ENCODE measurements around the gene ASB16. TPM values are rescaled to one million over a fixed set of nuclear protein-coding genes. Genes with fewer than 3 reads are reported as not detected.
"Not testable (repeated sequence)": the region's sequence is repeated elsewhere in the genome, so short reads cannot be mapped to it uniquely, and the experiment has no call there.

ASB16 gene
- total RNA-seq, 1 donor: 0.27 TPM

DNA sequence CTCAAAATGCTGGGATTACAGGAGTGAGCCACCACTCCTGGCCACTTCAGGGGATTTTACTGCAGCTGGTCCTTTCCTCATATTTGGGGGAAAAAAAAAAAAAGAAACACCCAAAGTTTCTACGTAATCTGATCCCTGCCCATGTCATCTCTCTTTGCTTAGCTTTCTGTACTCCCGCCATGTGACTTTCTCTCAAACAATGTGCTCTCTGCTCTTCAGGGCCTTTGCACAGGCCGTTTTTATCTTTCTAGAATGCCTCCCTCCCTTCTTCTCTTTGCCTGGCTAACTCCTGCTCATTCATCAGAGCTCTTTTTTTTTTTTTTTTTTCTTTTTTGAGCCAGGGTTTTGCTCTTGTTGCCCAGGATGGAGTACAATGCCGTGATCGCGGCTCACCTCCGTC is 42.1 kb upstream of the ASB16 start:
- no peak for DNase-seq (ENCODE audit: low read depth)
- no peak overlapping the region for H3K4me3 ChIP-seq (ENCODE audit: low read depth, low read length)
- TF ChIP-seq, protein P1, sequence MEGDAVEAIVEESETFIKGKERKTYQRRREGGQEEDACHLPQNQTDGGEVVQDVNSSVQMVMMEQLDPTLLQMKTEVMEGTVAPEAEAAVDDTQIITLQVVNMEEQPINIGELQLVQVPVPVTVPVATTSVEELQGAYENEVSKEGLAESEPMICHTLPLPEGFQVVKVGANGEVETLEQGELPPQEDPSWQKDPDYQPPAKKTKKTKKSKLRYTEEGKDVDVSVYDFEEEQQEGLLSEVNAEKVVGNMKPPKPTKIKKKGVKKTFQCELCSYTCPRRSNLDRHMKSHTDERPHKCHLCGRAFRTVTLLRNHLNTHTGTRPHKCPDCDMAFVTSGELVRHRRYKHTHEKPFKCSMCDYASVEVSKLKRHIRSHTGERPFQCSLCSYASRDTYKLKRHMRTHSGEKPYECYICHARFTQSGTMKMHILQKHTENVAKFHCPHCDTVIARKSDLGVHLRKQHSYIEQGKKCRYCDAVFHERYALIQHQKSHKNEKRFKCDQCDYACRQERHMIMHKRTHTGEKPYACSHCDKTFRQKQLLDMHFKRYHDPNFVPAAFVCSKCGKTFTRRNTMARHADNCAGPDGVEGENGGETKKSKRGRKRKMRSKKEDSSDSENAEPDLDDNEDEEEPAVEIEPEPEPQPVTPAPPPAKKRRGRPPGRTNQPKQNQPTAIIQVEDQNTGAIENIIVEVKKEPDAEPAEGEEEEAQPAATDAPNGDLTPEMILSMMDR (IDR thresholded peaks at IDR 0.05; ENCODE audit: insufficient read depth, low read length): no peak

DNA sequence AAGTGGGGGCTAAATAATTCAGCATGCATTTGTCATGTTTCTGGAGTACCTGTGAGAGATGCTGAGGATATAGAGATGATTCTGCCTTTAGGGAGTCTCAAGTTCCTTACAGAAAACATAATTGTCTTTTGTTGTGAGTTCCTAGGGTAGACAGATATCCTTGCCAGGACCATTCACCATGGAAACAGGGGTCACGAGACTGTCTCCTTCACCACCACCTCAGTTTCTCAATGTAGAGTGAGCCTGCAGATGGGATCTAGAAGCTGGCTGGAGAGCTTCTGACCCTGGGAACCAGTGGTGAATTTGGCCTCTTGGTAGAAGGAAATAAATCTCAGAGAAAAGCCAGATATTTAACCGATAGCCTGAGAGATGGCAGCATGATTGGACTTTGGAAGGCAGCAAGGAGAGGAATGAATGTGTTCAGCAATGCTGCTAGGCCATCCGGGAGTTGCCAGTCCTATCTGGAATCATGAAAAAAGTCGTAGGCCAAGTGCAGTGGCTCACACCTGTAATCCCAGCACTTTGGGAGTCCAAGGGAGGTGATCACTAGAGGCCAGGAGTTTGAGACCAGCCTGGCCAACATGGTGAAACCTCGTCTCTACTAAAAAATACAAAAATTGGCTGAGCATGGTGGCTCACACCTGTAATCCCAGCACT is 39.7 kb upstream of the ASB16 start:
- DNase-seq (ENCODE audit: low read depth): no peak
- TF ChIP-seq, protein P1 (IDR thresholded peaks at IDR 0.05; ENCODE audit: insufficient read depth, low read length): no peak
- H3K4me3 ChIP-seq (ENCODE audit: low read depth, low read length): no peak overlapping the region

DNA sequence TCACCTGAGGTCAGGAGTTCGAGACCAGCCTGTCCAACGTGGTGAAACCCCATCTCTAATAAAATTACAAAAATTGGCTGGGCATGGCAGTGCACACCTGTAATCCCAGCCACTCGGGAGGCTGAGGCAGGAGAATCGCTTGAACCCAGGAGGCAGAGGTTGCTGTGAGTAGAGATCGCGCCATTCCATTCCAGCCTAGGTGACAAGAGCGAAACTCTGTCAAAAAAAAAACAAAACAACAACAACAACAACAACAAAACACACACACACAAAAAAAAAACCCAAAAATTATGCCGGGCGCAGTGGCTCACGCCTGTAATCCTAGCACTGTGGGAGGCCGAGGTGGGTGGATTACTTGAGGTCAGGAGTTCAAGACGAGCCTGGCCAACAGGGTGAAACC is 39.1 kb upstream of the ASB16 start:
- DNase-seq (ENCODE audit: low read depth); H3K4me3 ChIP-seq (ENCODE audit: low read depth, low read length): not testable (repeated sequence)

DNA sequence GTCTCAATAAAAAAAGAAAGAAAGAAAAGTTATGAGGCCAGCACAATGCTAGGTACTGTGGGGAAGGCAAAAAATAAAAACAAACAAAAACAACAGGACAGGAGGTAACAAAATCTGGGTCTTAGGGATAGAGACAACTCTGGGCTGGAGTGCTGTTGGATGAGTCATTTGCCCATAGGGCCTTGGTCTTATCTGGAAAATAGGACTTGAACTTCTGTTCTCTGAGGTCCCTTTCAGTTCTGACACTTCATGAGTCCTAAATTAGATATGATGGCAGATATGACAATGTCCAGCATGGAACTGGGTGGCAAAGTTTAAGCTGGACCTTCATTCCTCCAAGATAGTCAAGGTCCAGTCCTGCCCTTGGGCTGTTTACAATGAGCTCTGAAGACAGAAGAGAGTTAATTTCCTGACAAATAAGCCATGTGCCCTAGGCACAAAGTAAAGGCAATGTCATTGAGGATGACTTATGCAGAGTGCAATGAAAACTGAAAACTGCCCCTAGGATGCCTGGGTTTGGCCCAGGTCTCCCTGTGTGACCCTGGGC is 38.2 kb upstream of the ASB16 start:
- DNase-seq (ENCODE audit: low read depth): no peak
- TF ChIP-seq, protein P1 (IDR thresholded peaks at IDR 0.05; ENCODE audit: insufficient read depth, low read length): no peak
- no peak overlapping the region for H3K4me3 ChIP-seq (ENCODE audit: low read depth, low read length)

DNA sequence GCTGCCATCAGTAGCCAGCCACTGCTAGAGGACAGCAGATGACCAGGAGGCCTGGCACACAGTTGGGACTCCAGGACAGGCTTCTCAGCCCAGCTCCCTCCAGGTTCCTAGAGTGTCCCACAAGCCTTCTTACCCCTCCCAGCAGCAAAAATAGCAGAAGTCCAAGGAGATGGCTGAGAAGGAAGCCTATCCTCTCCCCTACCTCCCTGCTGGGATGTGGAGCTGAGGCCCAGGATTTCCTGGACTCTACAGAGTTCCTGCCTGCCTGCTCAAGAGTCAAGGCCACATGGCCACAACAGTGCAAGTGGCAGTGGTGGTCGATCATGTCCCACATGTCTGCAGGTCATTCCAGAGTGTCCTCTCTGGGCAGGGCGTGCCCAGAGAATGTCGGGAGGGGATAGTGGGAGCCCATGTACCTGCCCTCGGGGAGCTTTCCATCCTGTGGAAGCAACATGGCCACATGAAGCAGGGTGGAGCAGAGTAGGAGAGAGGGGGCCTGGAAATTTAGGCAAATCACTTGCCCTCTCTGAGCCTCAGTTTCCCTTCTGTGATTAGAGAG is 36.5 kb upstream of the ASB16 start:
- no peak for DNase-seq (ENCODE audit: low read depth)
- H3K4me3 ChIP-seq (ENCODE audit: low read depth, low read length): no peak overlapping the region
- TF ChIP-seq, protein P1 (IDR thresholded peaks at IDR 0.05; ENCODE audit: insufficient read depth, low read length): no peak

DNA sequence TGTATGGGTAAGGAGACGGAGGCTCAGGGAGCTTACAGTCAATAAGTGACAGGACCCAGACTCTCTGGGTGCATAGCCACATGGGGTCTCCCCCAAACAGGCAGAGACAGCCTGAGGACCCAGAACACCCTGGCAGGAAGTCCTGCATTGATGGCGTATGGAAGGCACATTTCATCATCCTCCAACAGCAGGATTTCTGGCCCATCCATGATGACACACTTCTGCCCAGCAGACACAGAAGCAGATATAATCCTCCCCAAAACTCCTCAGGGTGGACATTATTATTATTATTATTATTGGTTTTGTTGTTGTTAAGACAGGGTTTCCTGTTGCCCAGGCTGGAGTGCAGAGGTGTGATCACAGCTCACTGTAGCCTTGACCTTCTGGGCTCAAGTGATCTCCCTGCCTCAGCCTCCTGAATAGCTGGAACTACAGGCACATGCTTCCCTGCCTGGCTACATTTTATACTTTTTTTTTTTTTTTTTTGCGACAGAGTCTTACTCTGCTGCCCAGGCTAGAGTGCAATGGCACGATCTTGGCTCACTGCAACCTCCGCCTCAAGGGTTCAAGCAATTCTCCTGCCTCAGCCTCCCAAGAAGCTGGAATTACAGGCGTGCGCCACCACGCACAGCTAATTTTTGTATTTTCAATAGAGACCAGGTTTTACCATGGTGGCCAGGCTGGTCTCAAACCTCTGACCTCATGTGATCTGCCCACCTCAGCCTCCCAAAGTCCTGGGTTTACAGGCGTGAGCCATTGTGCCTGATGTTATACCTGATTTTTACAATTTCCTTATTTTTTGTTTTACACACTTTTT is 35.5 kb upstream of the ASB16 start:
- no peak overlapping the region for H3K4me3 ChIP-seq (ENCODE audit: low read depth, low read length)
- TF ChIP-seq, protein P1 (IDR thresholded peaks at IDR 0.05; ENCODE audit: insufficient read depth, low read length): no peak
- DNase-seq (ENCODE audit: low read depth): no peak
